Activated naive CD8-positive, alpha-beta T cell treated with anti-CD3 and anti-CD28 coated beads, Interleukin-2, amount 50 U/mL, for 24 hours (primary cell): ENCODE results near the gene TTLL5.
A peak's percentile ranks its signal among the peaks of the same experiment; 100 is the strongest.

Source experiments
- ATAC-seq: fragments of 150-1000 bp; cut with Tn5 transposase; one replicate; pipeline ENCODE4 v1.10.0; 2021
- DNase-seq: peaks from one replicate; pipeline ENCODE4 v3.0.0; 2021
- H3K27ac Mint-ChIP-seq: one replicate; pipeline ENCODE4 v1.8.0; 2021; ENCODE audit warnings: mild to moderate bottlenecking, mixed read lengths
- H3K27me3 Mint-ChIP-seq: one replicate; pipeline ENCODE4 v1.8.0; 2021; ENCODE audit warnings: mixed read lengths
- H3K36me3 Mint-ChIP-seq: one replicate; pipeline ENCODE4 v1.8.0; 2021; ENCODE audit warnings: low read depth, mixed read lengths
- H3K4me1 Mint-ChIP-seq: one replicate; pipeline ENCODE4 v1.8.0; 2021; ENCODE audit warnings: mixed read lengths
- H3K4me3 Mint-ChIP-seq: one replicate; pipeline ENCODE4 v1.8.0; 2021; ENCODE audit warnings: mild to moderate bottlenecking, moderate library complexity, mixed read lengths
- H3K9me3 Mint-ChIP-seq: one replicate; pipeline ENCODE4 v1.8.0; 2021; ENCODE audit warnings: mixed read lengths

Gene TTLL5

GRCh38 chr14:75871181-75871880 lies 210.3 kb downstream of the TTLL5 start:
- Mint-ChIP-seq H3K27me3 (no peaks in the 10 kb centered on the region), H3K4me3 (no peak overlapping the region), H3K4me1 (peaks cover 5% of the 10 kb centered on the region), H3K27ac (no peak overlapping the region), H3K9me3 (no peaks in the 10 kb centered on the region), H3K36me3 (peaks cover 14% of the 10 kb centered on the region)
- ATAC-seq (no peak), DNase-seq (no peak)

- DNase-seq, result no peak
- Mint-ChIP-seq H3K4me1 (peaks cover 23% of the 10 kb centered on the region), H3K27ac (no peak overlapping the region), H3K36me3 (peaks cover 6% of the 10 kb centered on the region), H3K9me3 (no peaks in the 10 kb centered on the region), H3K27me3 (no peaks in the 10 kb centered on the region), H3K4me3 (no peak overlapping the region)
- ATAC-seq, result peak; percentile 58
These were observed 214.9 kb downstream of the TTLL5 start for GRCh38 chr14:75875958-75876357.

DNA sequence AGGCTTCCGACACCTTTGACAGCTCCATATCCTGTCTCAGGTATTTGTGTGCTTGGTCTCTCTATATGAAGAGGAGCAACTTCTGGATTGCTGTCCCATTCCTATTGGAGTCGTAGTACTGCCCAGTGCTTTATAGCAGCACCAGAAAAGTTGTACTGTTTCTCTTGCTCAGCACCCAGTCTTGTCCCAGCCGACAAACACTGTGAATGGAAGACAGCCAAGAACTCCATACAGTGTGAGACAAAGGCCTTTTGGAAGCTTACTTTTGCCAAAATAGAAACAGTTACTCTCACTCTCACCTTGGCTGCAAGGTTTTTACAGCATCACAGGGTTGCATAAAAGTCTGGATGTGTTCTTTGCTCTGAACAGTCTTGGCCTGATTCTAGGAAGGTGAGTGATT lies 215.5 kb downstream of the TTLL5 start:
- Mint-ChIP-seq H3K4me3 (no peak overlapping the region), H3K27me3 (no peaks in the 10 kb centered on the region), H3K9me3 (no peaks in the 10 kb centered on the region), H3K27ac (no peak overlapping the region), H3K4me1 (peaks cover 23% of the 10 kb centered on the region), H3K36me3 (peaks cover 6% of the 10 kb centered on the region)
- DNase-seq, result no peak
- no peak for ATAC-seq

GRCh38 chr14:75877292-75877691 lies 216.2 kb downstream of the TTLL5 start:
- no peak overlapping the region for H3K27ac Mint-ChIP-seq
- ATAC-seq, result peak; percentile 35
- DNase-seq, result no peak
- H3K9me3 Mint-ChIP-seq, result no peaks in the 10 kb centered on the region
- no peak overlapping the region for H3K4me3 Mint-ChIP-seq
- H3K4me1 Mint-ChIP-seq, result peaks cover 23% of the 10 kb centered on the region
- H3K27me3 Mint-ChIP-seq, result no peaks in the 10 kb centered on the region
- peaks cover 10% of the 10 kb centered on the region for H3K36me3 Mint-ChIP-seq

DNA sequence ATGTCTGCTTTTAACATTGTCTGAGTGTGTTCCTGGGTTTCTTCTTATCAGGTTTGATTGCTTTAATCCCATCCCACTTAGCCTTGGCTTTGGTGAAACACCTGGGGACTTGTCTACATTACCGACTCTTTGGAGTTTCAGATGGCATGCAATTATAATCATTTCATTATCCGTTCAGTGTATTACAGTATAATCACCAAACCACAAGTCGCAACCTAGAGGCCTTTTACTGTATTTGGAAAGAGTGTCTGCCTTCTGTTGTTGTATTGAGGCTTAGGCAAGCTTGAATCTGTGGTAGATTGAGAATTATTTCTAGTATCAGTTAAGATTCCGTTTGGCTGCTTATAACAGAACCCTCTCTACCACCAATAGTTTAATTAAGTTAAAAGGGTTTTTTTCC lies 216.8 kb downstream of the TTLL5 start:
- H3K27me3 Mint-ChIP-seq, result no peaks in the 10 kb centered on the region
- no peak for DNase-seq
- no peak for ATAC-seq
- H3K36me3 Mint-ChIP-seq, result peaks cover 8% of the 10 kb centered on the region
- no peak overlapping the region for H3K4me3 Mint-ChIP-seq
- H3K27ac Mint-ChIP-seq, result no peak overlapping the region
- H3K4me1 Mint-ChIP-seq, result peaks cover 23% of the 10 kb centered on the region
- H3K9me3 Mint-ChIP-seq, result no peaks in the 10 kb centered on the region

DNA sequence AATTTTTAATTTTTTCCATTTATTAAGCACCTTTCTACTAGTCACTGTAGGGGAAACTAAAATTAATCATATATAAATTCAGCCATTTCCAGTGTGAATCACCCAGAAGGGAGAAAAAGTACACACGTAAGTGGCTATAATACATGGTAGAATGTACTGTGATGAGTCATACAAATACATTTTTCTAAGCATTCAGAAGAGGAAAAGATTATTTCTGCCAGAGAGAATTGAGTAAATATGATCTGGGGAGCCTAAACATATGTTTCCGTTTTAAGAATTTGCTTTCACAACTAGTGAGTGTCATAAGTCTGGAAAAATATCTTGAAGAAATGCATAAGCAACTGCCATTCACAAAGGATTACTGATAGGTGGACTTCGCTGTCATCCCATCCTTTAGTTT lies 218.0 kb downstream of the TTLL5 start:
- H3K4me1 Mint-ChIP-seq, result peaks cover 23% of the 10 kb centered on the region
- peak overlapping the region; percentile 52 for H3K27ac Mint-ChIP-seq
- no peaks in the 10 kb centered on the region for H3K27me3 Mint-ChIP-seq
- ATAC-seq (peak; percentile 77), DNase-seq (no peak)
- H3K36me3 Mint-ChIP-seq, result peaks cover 8% of the 10 kb centered on the region
- no peaks in the 10 kb centered on the region for H3K9me3 Mint-ChIP-seq
- no peak overlapping the region for H3K4me3 Mint-ChIP-seq

GRCh38 chr14:75880512-75880911 lies 219.5 kb downstream of the TTLL5 start:
- Mint-ChIP-seq H3K27ac (no peak overlapping the region), H3K4me1 (peaks cover 23% of the 10 kb centered on the region), H3K27me3 (no peaks in the 10 kb centered on the region), H3K9me3 (no peaks in the 10 kb centered on the region), H3K4me3 (no peak overlapping the region), H3K36me3 (peaks cover 8% of the 10 kb centered on the region)
- ATAC-seq (no peak), DNase-seq (no peak)

GRCh38 chr14:75881994-75882393 lies 220.9 kb downstream of the TTLL5 start:
- H3K27ac Mint-ChIP-seq, result no peak overlapping the region
- DNase-seq, result no peak

DNA sequence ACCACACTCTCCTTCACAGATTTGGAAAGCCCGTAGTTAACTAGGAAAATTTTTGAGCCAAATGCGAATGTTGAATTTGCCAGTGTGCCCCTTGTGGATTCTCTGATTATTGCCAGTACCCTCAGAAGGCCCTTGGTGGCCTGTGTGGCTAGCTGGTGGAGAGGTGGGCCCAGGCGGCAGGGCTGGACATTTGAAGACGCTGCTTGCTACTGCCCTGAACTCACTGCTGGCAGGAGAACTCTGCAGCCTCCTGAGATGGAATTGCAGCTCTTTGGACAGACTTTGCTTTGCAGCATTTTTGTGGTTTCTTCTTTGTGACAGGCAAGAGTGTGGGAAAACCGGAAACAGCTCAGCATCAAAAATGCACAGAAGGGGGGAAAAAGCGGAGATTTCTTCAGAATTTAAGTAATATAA lies 223.2 kb downstream of the TTLL5 start:
- no peak for ATAC-seq
- no peak for DNase-seq
- Mint-ChIP-seq H3K27ac (no peak overlapping the region), H3K36me3 (peaks cover 10% of the 10 kb centered on the region), H3K4me1 (peaks cover 5% of the 10 kb centered on the region), H3K9me3 (no peaks in the 10 kb centered on the region), H3K27me3 (no peaks in the 10 kb centered on the region), H3K4me3 (no peak overlapping the region)

More at GRCh38 chr14:75881994-75882393, 220.9 kb downstream of the TTLL5 start:
- Mint-ChIP-seq H3K4me3 (no peak overlapping the region), H3K9me3 (no peaks in the 10 kb centered on the region), H3K4me1 (peaks cover 17% of the 10 kb centered on the region), H3K36me3 (peaks cover 10% of the 10 kb centered on the region), H3K27me3 (no peaks in the 10 kb centered on the region)
- no peak for ATAC-seq

GRCh38 chr14:75885829-75886228 lies 224.8 kb downstream of the TTLL5 start:
- H3K27me3 Mint-ChIP-seq, result no peaks in the 10 kb centered on the region

DNA sequence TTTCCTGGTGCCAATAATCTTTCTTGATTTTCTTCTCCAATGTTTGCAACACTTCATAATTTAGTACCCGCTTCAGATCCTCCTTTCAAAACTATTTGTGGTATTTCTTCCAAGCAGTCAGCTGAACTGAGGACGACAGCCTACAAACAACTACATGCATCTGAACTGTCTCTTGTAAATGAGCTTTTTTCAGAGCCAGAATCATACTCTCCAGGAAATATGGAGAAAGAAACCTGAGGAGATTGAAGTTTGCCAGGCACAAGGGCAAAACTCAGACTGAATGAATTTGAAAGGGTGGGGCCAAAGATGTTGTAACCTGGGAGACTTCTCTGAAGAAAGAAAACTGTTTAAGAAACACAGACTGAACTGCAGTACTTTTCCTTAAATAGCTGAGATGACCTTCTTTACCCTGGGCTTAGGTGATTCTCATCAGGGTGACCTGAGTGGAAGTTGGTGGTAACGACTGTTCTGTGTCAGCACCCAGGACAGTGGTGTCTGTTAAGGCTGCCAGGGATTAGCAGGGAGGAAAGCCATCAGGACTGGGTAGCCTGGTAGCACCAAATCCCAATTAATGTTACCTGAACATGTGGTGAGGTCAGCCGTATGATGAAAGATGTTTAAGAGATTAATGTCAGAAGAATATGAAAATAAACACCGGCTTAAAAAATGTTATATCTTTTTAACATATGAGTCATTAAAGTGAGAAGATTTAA lies 225.7 kb downstream of the TTLL5 start:
- H3K27ac Mint-ChIP-seq, result no peak overlapping the region

More at GRCh38 chr14:75885829-75886228, 224.8 kb downstream of the TTLL5 start:
- DNase-seq, result no peak
- no peak for ATAC-seq
- Mint-ChIP-seq H3K36me3 (peaks cover 10% of the 10 kb centered on the region), H3K4me1 (no peaks in the 10 kb centered on the region), H3K27ac (no peak overlapping the region), H3K9me3 (no peaks in the 10 kb centered on the region), H3K4me3 (no peak overlapping the region)

DNA sequence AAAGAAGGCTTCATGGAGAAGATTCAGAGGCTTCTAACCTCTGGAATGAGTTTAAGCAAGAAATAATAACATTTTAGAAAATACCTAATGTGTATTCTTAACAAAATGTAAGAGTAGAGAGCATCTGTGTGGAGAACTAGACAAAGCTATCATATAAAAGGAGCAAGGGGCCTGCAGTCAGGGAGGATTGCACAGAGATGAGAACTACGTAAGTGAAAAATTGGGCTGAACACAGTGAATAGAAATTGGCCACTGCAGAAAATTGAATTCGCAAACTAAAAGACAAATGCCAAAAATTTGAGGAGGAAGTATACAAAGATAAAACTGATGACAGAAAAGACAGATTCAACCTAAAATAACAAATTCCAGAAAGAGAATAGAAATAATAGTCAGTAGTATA lies 227.9 kb downstream of the TTLL5 start:
- Mint-ChIP-seq H3K4me3 (no peak overlapping the region), H3K9me3 (no peaks in the 10 kb centered on the region), H3K27ac (no peak overlapping the region), H3K4me1 (no peaks in the 10 kb centered on the region), H3K36me3 (peaks cover 8% of the 10 kb centered on the region), H3K27me3 (no peaks in the 10 kb centered on the region)
- ATAC-seq, result no peak
- no peak for DNase-seq

More for the DNA sequence above, 225.7 kb downstream of the TTLL5 start:
- no peaks in the 10 kb centered on the region for H3K4me1 Mint-ChIP-seq
- H3K9me3 Mint-ChIP-seq, result no peaks in the 10 kb centered on the region
- H3K27me3 Mint-ChIP-seq, result no peaks in the 10 kb centered on the region
- no peak overlapping the region for H3K4me3 Mint-ChIP-seq
- DNase-seq (no peak), ATAC-seq (no peak)
- H3K36me3 Mint-ChIP-seq, result peaks cover 16% of the 10 kb centered on the region

GRCh38 chr14:75896341-75896740 lies 235.3 kb downstream of the TTLL5 start:
- ATAC-seq (no peak), DNase-seq (no peak)
- Mint-ChIP-seq H3K27me3 (no peaks in the 10 kb centered on the region), H3K4me3 (no peak overlapping the region), H3K9me3 (no peaks in the 10 kb centered on the region), H3K36me3 (peaks cover 3% of the 10 kb centered on the region), H3K4me1 (peaks cover 4% of the 10 kb centered on the region), H3K27ac (no peak overlapping the region)

DNA sequence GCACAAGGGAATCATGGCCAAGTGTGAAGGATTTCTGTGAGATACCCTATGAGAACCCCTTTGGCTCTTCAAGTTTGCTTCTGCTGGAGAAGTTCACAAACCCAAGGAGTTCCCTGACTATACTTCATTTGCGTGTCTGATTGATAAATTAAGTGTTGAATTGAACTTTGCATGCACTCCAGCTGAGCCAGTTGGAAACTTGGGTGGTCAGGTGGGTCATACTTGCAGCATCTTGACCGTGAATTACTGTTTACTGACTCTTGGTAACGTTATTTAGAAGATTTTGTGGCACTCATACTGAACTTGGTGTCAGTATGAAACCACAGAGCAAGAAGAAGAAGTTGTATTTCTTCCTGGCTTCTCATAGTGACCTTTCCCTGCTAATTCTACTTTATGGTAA lies 243.3 kb downstream of the TTLL5 start:
- no peaks in the 10 kb centered on the region for H3K27me3 Mint-ChIP-seq
- no peaks in the 10 kb centered on the region for H3K4me1 Mint-ChIP-seq
- ATAC-seq (no peak), DNase-seq (no peak)
- no peaks in the 10 kb centered on the region for H3K36me3 Mint-ChIP-seq
- H3K27ac Mint-ChIP-seq, result no peak overlapping the region
- no peaks in the 10 kb centered on the region for H3K9me3 Mint-ChIP-seq
- no peak overlapping the region for H3K4me3 Mint-ChIP-seq

DNA sequence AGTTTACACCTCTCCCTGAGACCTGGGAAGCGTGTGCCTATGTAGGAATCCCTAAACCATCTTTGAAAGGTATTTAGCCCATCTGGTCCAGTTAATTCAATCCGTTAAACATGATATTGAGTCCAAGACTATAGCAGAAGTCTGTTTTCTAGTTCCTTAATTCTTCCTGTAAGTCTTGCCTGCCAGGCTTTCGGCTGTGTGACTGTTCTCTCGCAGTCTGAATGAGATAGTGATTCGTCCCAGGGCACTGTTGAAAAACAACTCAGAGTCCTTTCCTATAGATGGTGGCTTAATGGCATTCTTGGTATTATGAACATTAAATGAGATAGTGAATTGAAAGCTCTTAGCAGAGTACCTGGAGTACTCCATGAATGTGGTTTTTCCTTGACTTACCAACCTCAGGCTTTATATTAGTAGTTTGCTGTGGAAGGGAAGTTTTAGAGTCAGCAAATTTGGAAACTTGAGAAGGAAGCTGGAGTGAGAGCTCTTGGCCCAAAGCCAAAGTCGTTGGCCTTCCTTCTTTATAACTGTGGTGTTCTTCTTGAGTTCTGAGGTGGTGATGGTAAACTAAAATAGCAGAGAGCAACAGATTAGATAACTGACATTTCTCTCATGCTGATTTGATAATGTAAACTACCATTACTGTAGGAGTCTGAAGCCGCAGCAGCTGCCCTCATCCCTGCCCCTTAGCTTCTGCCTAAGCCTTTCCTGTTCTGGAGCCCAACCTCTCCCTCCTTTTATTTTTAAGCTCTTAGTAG lies 244.3 kb downstream of the TTLL5 start:
- no peaks in the 10 kb centered on the region for H3K36me3 Mint-ChIP-seq
- no peak overlapping the region for H3K27ac Mint-ChIP-seq
- DNase-seq (no peak), ATAC-seq (no peak)
- no peaks in the 10 kb centered on the region for H3K27me3 Mint-ChIP-seq
- H3K9me3 Mint-ChIP-seq, result no peaks in the 10 kb centered on the region
- no peak overlapping the region for H3K4me3 Mint-ChIP-seq
- no peaks in the 10 kb centered on the region for H3K4me1 Mint-ChIP-seq
